ENCODE data around the gene FKBP6. TPM values are rescaled to one million over a fixed set of nuclear protein-coding genes. Genes with fewer than 3 reads are reported as not detected.

The FKBP6 gene
- total RNA-seq, 1 experiment from 2014 or later: not detected

GRCh38 chr7:73363225-73364005, 35.5 kb downstream of the FKBP6 start:
- no peak for DNase-seq
- ChIA-PET POLR2A (no interaction called here), CTCF (interaction anchor here (0.6 kb wide), 1 partner anchor 10 kb away, joined by 3 read pairs; no protein-coding TSS in a partner anchor)
- no peaks in the 10 kb centered on the region for H3K36me3 ChIP-seq (ENCODE audit: control insufficient read depth, insufficient read depth, low read length)
- no peaks in the 10 kb centered on the region for H3K27me3 Mint-ChIP-seq (ENCODE audit: insufficient read depth, unreplicated experiment)
- no peak overlapping the region for H3K27ac Mint-ChIP-seq (ENCODE audit: unreplicated experiment)
- H3K4me1 Mint-ChIP-seq (ENCODE audit: low read depth, unreplicated experiment): no peaks in the 10 kb centered on the region
- BruUV-seq (replicated peaks): no TSS peak
- no peak for TF ChIP-seq CTCF (IDR thresholded peaks at IDR 0.05; ENCODE audit: insufficient read depth in 1 of 2, low read depth in 1 of 2, low read length in 1 of 2, severe bottlenecking in 1 of 2, unreplicated experiment in 1 of 2)
- H3K9me3 ChIP-seq: no peaks in the 10 kb centered on the region
- intact Hi-C loops (cut with micrococcal nuclease; ENCODE audit: unreplicated experiment): no loop called here
- H3K4me3 Mint-ChIP-seq (ENCODE audit: unreplicated experiment): no peak overlapping the region
- 0 out of 2 replicates have a peak, but pooled peaks cover 1% of the 10 kb centered on the region for H3K4me1 ChIP-seq
- no peak overlapping the region for H3K4me3 ChIP-seq (ENCODE audit: low read depth, low read length)
- H3K9me3 Mint-ChIP-seq (ENCODE audit: unreplicated experiment): no peaks in the 10 kb centered on the region
- no peaks in the 10 kb centered on the region for H3K36me3 Mint-ChIP-seq (ENCODE audit: insufficient read depth, unreplicated experiment)
- H3K27me3 ChIP-seq (replicated peaks; ENCODE audit: control insufficient read depth, insufficient read depth, low read length): no peaks in the 10 kb centered on the region

DNA sequence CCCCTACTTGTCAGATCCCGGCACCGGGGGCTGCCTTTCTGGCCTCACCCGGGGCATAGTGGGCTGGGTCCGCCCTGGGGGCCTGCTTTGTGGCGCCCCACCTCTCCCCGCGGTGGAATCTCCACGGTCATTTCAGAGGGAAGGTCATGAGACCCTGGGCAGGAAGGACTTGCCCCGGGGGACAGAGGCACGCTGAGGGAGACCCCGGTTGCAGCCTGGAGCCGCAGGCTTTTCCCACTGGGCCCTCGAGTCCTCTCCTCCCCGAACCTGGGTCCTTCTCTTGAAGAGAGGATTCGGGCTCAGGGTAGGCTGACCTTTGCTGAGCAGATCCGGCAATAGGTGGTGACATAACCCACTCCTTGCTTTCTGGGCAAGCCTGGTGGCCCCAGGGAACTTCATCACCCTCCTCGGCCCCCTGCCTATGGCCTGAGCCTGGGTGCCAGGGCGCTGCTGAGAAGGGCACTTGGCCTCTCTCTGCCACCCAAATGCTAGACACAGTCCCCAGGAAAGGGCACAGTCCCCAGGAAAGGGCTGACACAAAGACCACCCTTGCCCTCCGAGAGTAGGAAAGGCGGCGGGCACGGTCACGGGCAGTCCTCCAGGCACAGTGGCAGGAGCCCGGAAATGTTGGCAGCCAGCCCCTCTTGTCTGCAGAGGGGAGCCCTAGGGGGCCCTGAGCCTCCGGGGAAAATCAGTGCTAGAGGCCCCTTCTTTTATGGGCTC, 36.2 kb downstream of the FKBP6 start:
- no TSS peak for BruUV-seq (replicated peaks)
- H3K36me3 Mint-ChIP-seq (ENCODE audit: insufficient read depth, unreplicated experiment): no peaks in the 10 kb centered on the region
- H3K27me3 Mint-ChIP-seq (ENCODE audit: insufficient read depth, unreplicated experiment): no peaks in the 10 kb centered on the region
- Histone ChIP-seq H3K4me1 (no peaks in the 10 kb centered on the region), H3K36me3 (ENCODE audit: control insufficient read depth, insufficient read depth, low read length) (no peaks in the 10 kb centered on the region), H3K27me3 (replicated peaks; ENCODE audit: control insufficient read depth, insufficient read depth, low read length) (no peaks in the 10 kb centered on the region), H3K4me3 (ENCODE audit: low read depth, low read length) (no peak overlapping the region), H3K9me3 (no peaks in the 10 kb centered on the region)
- TF ChIP-seq CTCF (IDR thresholded peaks at IDR 0.05; ENCODE audit: insufficient read depth in 1 of 2, low read depth in 1 of 2, low read length in 1 of 2, severe bottlenecking in 1 of 2, unreplicated experiment in 1 of 2): no peak
- H3K9me3 Mint-ChIP-seq (ENCODE audit: unreplicated experiment): no peaks in the 10 kb centered on the region
- H3K4me3 Mint-ChIP-seq (ENCODE audit: unreplicated experiment): no peak overlapping the region
- ChIA-PET CTCF (interaction anchor here (0.6 kb wide), 1 partner anchor 9 kb away, joined by 3 read pairs; no protein-coding TSS in a partner anchor), POLR2A (no interaction called here)
- DNase-seq: no peak
- H3K27ac Mint-ChIP-seq (ENCODE audit: unreplicated experiment): no peak overlapping the region
- no peaks in the 10 kb centered on the region for H3K4me1 Mint-ChIP-seq (ENCODE audit: low read depth, unreplicated experiment)
- intact Hi-C loops (cut with micrococcal nuclease; ENCODE audit: unreplicated experiment): no loop called here

- Mint-ChIP-seq H3K4me3 (ENCODE audit: unreplicated experiment) (no peak overlapping the region), H3K27me3 (ENCODE audit: insufficient read depth, unreplicated experiment) (no peaks in the 10 kb centered on the region), H3K4me1 (ENCODE audit: low read depth, unreplicated experiment) (no peaks in the 10 kb centered on the region), H3K9me3 (ENCODE audit: unreplicated experiment) (no peaks in the 10 kb centered on the region), H3K36me3 (ENCODE audit: insufficient read depth, unreplicated experiment) (no peaks in the 10 kb centered on the region), H3K27ac (ENCODE audit: unreplicated experiment) (no peak overlapping the region)
- Histone ChIP-seq H3K36me3 (ENCODE audit: control insufficient read depth, insufficient read depth, low read length) (no peaks in the 10 kb centered on the region), H3K9me3 (no peaks in the 10 kb centered on the region), H3K4me3 (ENCODE audit: low read depth, low read length) (no peak overlapping the region), H3K27me3 (replicated peaks; ENCODE audit: control insufficient read depth, insufficient read depth, low read length) (no peaks in the 10 kb centered on the region), H3K4me1 (no peaks in the 10 kb centered on the region)
- intact Hi-C loops (cut with micrococcal nuclease; ENCODE audit: unreplicated experiment): no loop called here
- no TSS peak for BruUV-seq (replicated peaks)
- DNase-seq: no peak
- ChIA-PET POLR2A (no interaction called here), CTCF (no interaction called here)
- TF ChIP-seq CTCF (IDR thresholded peaks at IDR 0.05; ENCODE audit: insufficient read depth in 1 of 2, low read depth in 1 of 2, low read length in 1 of 2, severe bottlenecking in 1 of 2, unreplicated experiment in 1 of 2): no peak
Measured at GRCh38 chr7:73366127-73366526, 38.2 kb downstream of the FKBP6 start.
